ENCODE results near the gene KCNQ1OT1.

DNA sequence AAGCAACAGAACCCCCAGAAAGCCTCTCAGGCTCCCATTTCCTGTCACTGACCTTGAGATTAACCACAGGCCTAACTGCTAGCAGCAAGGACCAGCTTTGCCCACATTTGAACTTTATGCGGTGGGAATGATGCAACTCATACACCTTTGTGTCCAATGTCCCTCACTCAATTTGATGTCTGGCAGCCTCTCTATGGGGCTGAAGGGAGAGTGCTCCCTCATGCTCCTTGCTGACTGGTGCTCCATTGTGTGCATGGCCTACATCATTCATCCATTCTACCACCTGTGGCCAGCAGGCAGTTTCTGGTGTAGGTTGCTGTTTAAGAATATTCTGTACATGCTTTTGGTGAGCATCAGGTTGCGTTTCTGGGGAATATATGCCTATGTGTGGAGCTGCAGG lies 31.9 kb downstream of the KCNQ1OT1 start:
- TF ChIP-seq, protein P1, sequence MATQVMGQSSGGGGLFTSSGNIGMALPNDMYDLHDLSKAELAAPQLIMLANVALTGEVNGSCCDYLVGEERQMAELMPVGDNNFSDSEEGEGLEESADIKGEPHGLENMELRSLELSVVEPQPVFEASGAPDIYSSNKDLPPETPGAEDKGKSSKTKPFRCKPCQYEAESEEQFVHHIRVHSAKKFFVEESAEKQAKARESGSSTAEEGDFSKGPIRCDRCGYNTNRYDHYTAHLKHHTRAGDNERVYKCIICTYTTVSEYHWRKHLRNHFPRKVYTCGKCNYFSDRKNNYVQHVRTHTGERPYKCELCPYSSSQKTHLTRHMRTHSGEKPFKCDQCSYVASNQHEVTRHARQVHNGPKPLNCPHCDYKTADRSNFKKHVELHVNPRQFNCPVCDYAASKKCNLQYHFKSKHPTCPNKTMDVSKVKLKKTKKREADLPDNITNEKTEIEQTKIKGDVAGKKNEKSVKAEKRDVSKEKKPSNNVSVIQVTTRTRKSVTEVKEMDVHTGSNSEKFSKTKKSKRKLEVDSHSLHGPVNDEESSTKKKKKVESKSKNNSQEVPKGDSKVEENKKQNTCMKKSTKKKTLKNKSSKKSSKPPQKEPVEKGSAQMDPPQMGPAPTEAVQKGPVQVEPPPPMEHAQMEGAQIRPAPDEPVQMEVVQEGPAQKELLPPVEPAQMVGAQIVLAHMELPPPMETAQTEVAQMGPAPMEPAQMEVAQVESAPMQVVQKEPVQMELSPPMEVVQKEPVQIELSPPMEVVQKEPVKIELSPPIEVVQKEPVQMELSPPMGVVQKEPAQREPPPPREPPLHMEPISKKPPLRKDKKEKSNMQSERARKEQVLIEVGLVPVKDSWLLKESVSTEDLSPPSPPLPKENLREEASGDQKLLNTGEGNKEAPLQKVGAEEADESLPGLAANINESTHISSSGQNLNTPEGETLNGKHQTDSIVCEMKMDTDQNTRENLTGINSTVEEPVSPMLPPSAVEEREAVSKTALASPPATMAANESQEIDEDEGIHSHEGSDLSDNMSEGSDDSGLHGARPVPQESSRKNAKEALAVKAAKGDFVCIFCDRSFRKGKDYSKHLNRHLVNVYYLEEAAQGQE (IDR thresholded peaks at IDR 0.05; ENCODE audit: low read depth, low read length) = no peak
- no peak for TF ChIP-seq TAF1 (IDR thresholded peaks at IDR 0.05; ENCODE audit: borderline replicate concordance, low read depth, low read length)

Data from SK-N-SH (cell line).